Right atrium auricular region (tissue), 2 donors: ENCODE data around the gene ANKRD16. TPM values are rescaled to one million over a fixed set of nuclear protein-coding genes. Genes with fewer than 3 reads are reported as not detected.

Experiments
- DNase-seq: peaks from one replicate; pipeline ENCODE4 v3.0.0-alpha.2; 2019; ENCODE audit warnings: low spot score
- H3K27ac ChIP-seq, 2 donors: fragments of 200-600 bp; sonication (generic); 1 replicate in 1 of 2; 2 replicates in 1 of 2; pipeline ENCODE4 v1.5.1; 2016 to 2019
- H3K27me3 ChIP-seq, 2 donors: fragments of 200-600 bp; sonication (generic); one replicate each; pipeline versions ENCODE4 v1.5.1 to v1.6.0; 2017 to 2019
- H3K36me3 ChIP-seq: fragments of 200-600 bp; sonication (generic); one replicate; pipeline ENCODE4 v1.5.1; 2016
- H3K4me1 ChIP-seq, 2 donors: fragments of 200-600 bp; sonication (generic); one replicate each; pipeline versions ENCODE4 v1.5.1 to v1.6.0; 2017 to 2019
- H3K4me3 ChIP-seq, 2 donors: fragments of 200-600 bp; sonication (generic); 1 replicate in 1 of 2; 2 replicates in 1 of 2; pipeline ENCODE4 v1.5.1; 2017 to 2019; ENCODE audit warnings: mild to moderate bottlenecking in 1 of 2, moderate library complexity in 1 of 2
- H3K9me3 ChIP-seq, 2 donors: fragments of 200-600 bp; sonication (generic); one replicate each; pipeline ENCODE4 v1.5.1; 2019
- CTCF ChIP-seq, 2 donors: fragments of 200-600 bp; sonication (generic); IDR thresholded peaks; one replicate each; pipeline ENCODE4 v1.5.1; 2019; ENCODE audit warnings: antibody characterized with exemption in 2 of 2
- total RNA-seq, 2 donors: library from RNA; depleted of rRNA; stranded (reverse); fragments of >200 nt; gene quantifications; one replicate each; pipeline ENCODE4 v1.1.0, GENCODE V29; 2016

Gene ANKRD16
- total RNA-seq, 2 donors from 2014 or later = 1.9 to 3.5 TPM

DNA sequence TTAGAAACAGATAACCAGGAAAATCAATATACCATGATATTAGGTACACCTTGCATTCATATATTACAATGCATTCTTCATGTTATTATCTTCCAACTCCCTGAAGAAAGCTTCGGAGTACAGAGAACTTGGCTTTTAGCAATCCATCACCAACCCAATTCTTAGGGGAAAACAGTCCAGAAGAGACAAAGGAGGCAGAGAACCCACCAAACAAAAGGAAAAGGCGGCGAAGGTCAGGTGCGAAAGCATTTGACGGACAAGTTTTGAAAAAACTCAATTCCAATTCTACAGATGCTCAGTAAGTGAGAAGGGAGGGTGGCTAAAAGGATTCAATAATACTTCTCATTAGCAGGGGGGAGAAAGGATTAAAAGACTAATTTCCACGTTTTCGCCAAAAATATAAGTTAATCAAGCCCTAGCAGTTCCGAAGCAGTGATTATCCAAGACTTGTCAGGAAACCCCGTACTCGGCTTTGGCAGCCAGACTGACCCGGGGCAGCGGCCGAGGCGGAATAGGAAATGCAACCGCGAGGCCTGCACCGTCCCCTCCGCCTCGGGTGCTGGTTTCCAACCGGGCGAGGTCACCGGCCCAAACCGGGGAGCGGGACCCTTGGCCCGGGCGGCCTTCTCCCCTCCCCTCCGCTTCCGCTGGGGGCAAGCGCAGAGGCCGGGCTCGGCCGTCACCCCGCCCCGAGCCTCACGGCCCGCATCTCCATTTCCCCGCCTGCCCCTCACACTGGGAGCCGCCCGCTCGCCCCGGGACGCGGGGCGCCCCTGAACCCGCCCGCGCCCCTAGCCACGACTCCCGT is 77.2 kb downstream of the ANKRD16 start:
- Histone ChIP-seq H3K4me3 (peak overlapping the region; percentile 95 to 99), H3K9me3 (no peaks in the 10 kb centered on the region), H3K27ac (peak overlapping the region; percentile 98 to 99), H3K36me3 (no peaks in the 10 kb centered on the region), H3K27me3 (no peaks in the 10 kb centered on the region), H3K4me1 (peaks cover 0 to 53% of the 10 kb centered on the region in 2 donors)
- TF ChIP-seq CTCF (IDR thresholded peaks at IDR 0.05) = no peak
- no peak for DNase-seq

Other genes starting within 250 kb of the ANKRD16 start
- 10 to 100 TPM; 10.5 to 14.3 TPM for gene ASB13, start 223.3 kb downstream of the ANKRD16 start, total RNA-seq
- gene TASOR2, start 205.1 kb downstream of the ANKRD16 start, total RNA-seq = 10 to 100 TPM; 41.7 to 47.3 TPM
- gene GDI2, start 76.5 kb downstream of the ANKRD16 start, total RNA-seq = 100 to 1,000 TPM; 117 to 124 TPM
- 10 to 100 TPM; 68.7 to 93.4 TPM for gene FBH1, start 350 bp upstream of the ANKRD16 start, total RNA-seq
- 10 to 100 TPM in 1 of 2 donors, 1 to 10 TPM in 1; 9.6 to 30.5 TPM for gene IL15RA, start 87.7 kb upstream of the ANKRD16 start, total RNA-seq
- under 1 TPM; 0.16 to 0.30 TPM for gene IL2RA, start 172.5 kb upstream of the ANKRD16 start, total RNA-seq
- gene RBM17, start 199.1 kb upstream of the ANKRD16 start, total RNA-seq = 10 to 100 TPM; 27.4 to 30.1 TPM